Endothelial cell of umbilical vein (primary cell): Measurements from ENCODE around the gene DUSP28. TPM values are rescaled to one million over a fixed set of nuclear protein-coding genes. Genes with fewer than 3 reads are reported as not detected.

ENCODE experiments used
- BruUV-seq: library from RNA; stranded (reverse); fragments of 400-500 nt; replicated peaks from 2 replicates; lab custom pipeline; 2021; lab: Mats Ljungman, UMichigan
- CTCF ChIA-PET: fragments of 300-600, 350-600 bp; sonication (Branson Sonifier 250); formaldehyde crosslinking; loops from one replicate; lab custom pipeline; 2021; ENCODE audit warnings: antibody characterized with exemption, inconsistent platforms; lab: Charles Lee
- POLR2A ChIA-PET: fragments of 300-600, 350-600 bp; sonication (Branson Sonifier 250); formaldehyde crosslinking; loops from one replicate; lab custom pipeline; 2021; ENCODE audit warnings: antibody characterized with exemption, inconsistent platforms; lab: Charles Lee
- DNase-seq: peaks from one replicate; pipeline ENCODE4 v3.0.0-alpha.2; 2011; ENCODE audit warnings: low read depth, low spot score
- FAIRE-seq: peaks from 2 replicates; lab custom pipeline; 2011; peaks lifted over from hg19 to GRCh38; lab: Jason Lieb, UNC
- H2AFZ ChIP-seq: 2 replicates; pipeline ENCODE4 v1.6.0; 2012; ENCODE audit warnings: low read depth, low read length, control low read depth, inconsistent platforms
- H3K27ac ChIP-seq: 2 replicates; pipeline ENCODE4 v1.5.1; 2011; ENCODE audit warnings: low read depth, mild to moderate bottlenecking, control low read depth, low read length, moderate library complexity; ENCODE audit not compliant: insufficient read depth
- H3K27me3 ChIP-seq, 2 experiments: 2 replicates each; pipeline versions ENCODE4 v1.6.0 to v1.6.1; 2011; ENCODE audit warnings: low read length in 2 of 2, mixed read lengths in 1 of 2; ENCODE audit not compliant: control insufficient read depth in 2 of 2, insufficient read depth in 2 of 2
- H3K36me3 ChIP-seq, 2 experiments: 2 replicates in 1 of 2; 3 replicates in 1 of 2; pipeline ENCODE4 v1.5.1; 2011; ENCODE audit warnings: low read length in 2 of 2, mild to moderate bottlenecking in 1 of 2, moderate library complexity in 1 of 2; ENCODE audit not compliant: control insufficient read depth in 2 of 2, insufficient read depth in 2 of 2; ENCODE audit errors: extremely low read depth in 1 of 2
- H3K4me1 ChIP-seq: 3 replicates; pipeline ENCODE4 v1.5.1; 2011; ENCODE audit warnings: mild to moderate bottlenecking, low read length; ENCODE audit not compliant: control insufficient read depth, insufficient read depth; ENCODE audit errors: extremely low read depth
- H3K4me2 ChIP-seq: 2 replicates; pipeline ENCODE4 v1.6.1; 2011; ENCODE audit warnings: low read length, control low read depth, mixed read lengths; ENCODE audit not compliant: insufficient read depth
- H3K4me3 ChIP-seq, 3 experiments: fragments of 200-600 bp in 1 of 3; sonication (generic), shearing (Covaris generic) in 1 of 3; replicated peaks in 1 of 3; 2 replicates each; pipeline ENCODE4 v1.5.1; 2011 to 2016; ENCODE audit warnings: control low read depth in 3 of 3, low read length in 3 of 3, mild to moderate bottlenecking in 2 of 3, inconsistent platforms in 1 of 3, low read depth in 1 of 3, moderate library complexity in 1 of 3; ENCODE audit not compliant: insufficient read depth in 1 of 3
- H3K79me2 ChIP-seq: 2 replicates; pipeline ENCODE4 v1.6.0; 2012; ENCODE audit warnings: low read length, inconsistent platforms; ENCODE audit not compliant: control insufficient read depth, insufficient read depth
- H3K9ac ChIP-seq: replicated peaks from 2 replicates; pipeline ENCODE3; 2011; ENCODE audit warnings: low read length, control low read depth; ENCODE audit not compliant: insufficient read depth; ENCODE audit errors: extremely low read depth
- H3K9me1 ChIP-seq: replicated peaks from 3 replicates; pipeline ENCODE4 v1.6.0; 2011; ENCODE audit warnings: mild to moderate bottlenecking, low read length; ENCODE audit not compliant: control insufficient read depth, insufficient read depth; ENCODE audit errors: extremely low read depth
- H3K9me3 ChIP-seq: replicated peaks from 2 replicates; pipeline ENCODE4 v1.5.1; 2012; ENCODE audit warnings: low read length, inconsistent platforms; ENCODE audit not compliant: control insufficient read depth, insufficient read depth
- H4K20me1 ChIP-seq: replicated peaks from 2 replicates; pipeline ENCODE3; 2011; ENCODE audit warnings: mild to moderate bottlenecking, low read length; ENCODE audit not compliant: control insufficient read depth, insufficient read depth; ENCODE audit errors: extremely low read depth
- EZH2 ChIP-seq: IDR thresholded peaks from 2 replicates; pipeline ENCODE4 v1.6.1; 2012; ENCODE audit warnings: borderline replicate concordance, low read depth, mild to moderate bottlenecking, moderate library complexity, low read length, inconsistent platforms; ENCODE audit not compliant: severe bottlenecking
- GATA2 ChIP-seq: IDR thresholded peaks from 2 replicates; pipeline ENCODE4 v1.7.0; 2011; ENCODE audit warnings: low read depth, mild to moderate bottlenecking, moderate library complexity, mixed read lengths, low read length; ENCODE audit not compliant: insufficient read length, insufficient read depth
- JUN ChIP-seq: IDR thresholded peaks from 2 replicates; pipeline ENCODE4 v1.6.1; 2011; ENCODE audit warnings: borderline replicate concordance, low read depth; ENCODE audit not compliant: insufficient read length, insufficient read depth
- MYC ChIP-seq: IDR thresholded peaks from one replicate; pipeline ENCODE4 v1.6.1; 2011; ENCODE audit warnings: mild to moderate bottlenecking, low read depth, low read length
- POLR2A ChIP-seq: IDR thresholded peaks from 2 replicates; pipeline ENCODE4 v1.6.1; 2012; ENCODE audit warnings: low read depth, mild to moderate bottlenecking, control low read depth, low read length
- POLR2AphosphoS5 ChIP-seq: IDR thresholded peaks from 2 replicates; pipeline ENCODE4 v1.6.1; 2012; ENCODE audit warnings: low read depth, mild to moderate bottlenecking, control low read depth, low read length, moderate library complexity; ENCODE audit not compliant: insufficient read depth
- dilution Hi-C: fragments of 300-500 bp; cut with MboI; formaldehyde crosslinking; loops from one replicate; pipeline ENCODE4 v1.15.0; 2019; ENCODE audit warnings: low sequenced_read_pairs; ENCODE audit not compliant: extremely low pct_ligation_motif_present
- intact Hi-C: fragments of 100-400 bp; cut with micrococcal nuclease; formaldehyde crosslinking; loops from one replicate; pipeline ENCODE4 v1.10.0; 2022
- polyA plus RNA-seq, 4 experiments: library from polyadenylated mRNA; depleted of rRNA in 3 of 4; stranded (reverse) in 3 of 4; unstranded in 1 of 4; fragments of >200 nt; gene quantifications; 2 replicates each; pipeline versions ENCODE4 v1.2.1 to v1.2.3, GENCODE V29; 2011 to 2012; ENCODE audit warnings: missing spikeins in 1 of 4
- total RNA-seq: library from RNA; stranded (reverse); gene quantifications from 2 replicates; pipeline ENCODE4 v1.2.3, GENCODE V29; 2021
- TF ChIP-seq, protein P1 (sequence below), 2 donors: IDR thresholded peaks; 1 replicate in 1 of 2; 2 replicates in 1 of 2; pipeline ENCODE4 v1.5.1; 2011; ENCODE audit warnings: low read length in 2 of 2, mild to moderate bottlenecking in 2 of 2, moderate library complexity in 2 of 2, control low read depth in 1 of 2, inconsistent platforms in 1 of 2, low read depth in 1 of 2; ENCODE audit not compliant: insufficient read depth in 1 of 2; ENCODE audit errors: extremely low read depth in 1 of 2

Gene DUSP28
- total and polyA plus RNA-seq, 2 donors (not counting 3 experiments of a cell fraction or from before 2014, with no cell fraction given), result 2.2 to 4.3 TPM

DNA sequence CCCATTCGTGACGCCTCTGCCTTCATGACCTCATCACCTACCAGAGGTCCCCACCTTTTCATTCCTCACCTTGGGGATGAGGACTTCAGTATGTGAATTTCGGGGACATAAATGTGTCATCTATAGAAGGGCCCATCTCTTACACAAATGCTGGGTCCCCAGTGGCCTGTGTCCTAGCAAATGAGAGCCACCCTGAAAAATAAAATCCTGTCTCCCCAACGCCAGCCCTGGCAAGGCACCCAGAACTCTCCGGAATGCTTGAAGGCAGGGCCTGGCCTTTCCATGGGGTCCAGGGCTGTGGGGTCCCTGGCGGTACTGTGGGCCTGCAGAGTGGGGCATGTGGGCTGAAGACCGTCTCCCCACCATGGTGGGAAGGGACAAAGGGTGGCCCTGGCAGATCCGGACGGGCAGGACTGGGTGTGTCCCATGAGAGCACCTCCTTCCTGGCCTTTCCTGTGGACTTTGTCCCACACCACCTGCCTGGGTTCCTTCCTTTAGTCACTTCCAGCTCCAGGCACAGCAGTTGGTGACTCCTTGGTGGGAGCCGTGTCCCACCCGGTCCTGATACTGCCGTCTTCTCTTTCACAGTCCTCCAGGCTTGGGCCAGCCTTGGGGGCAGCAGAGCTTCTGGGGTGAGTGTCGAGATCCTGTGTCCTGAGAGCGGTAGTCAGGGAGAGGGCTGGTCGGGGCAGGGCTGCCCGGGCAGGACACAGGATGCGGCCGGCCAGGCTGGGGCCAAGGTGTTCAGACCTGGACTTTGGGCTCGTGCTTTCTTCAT lies 45.0 kb downstream of the DUSP28 start:
- peaks cover 2% of the 10 kb centered on the region for H3K4me1 ChIP-seq
- DNase-seq, result no peak

More for the DNA sequence above, 45.0 kb downstream of the DUSP28 start:
- TF ChIP-seq, protein P1, sequence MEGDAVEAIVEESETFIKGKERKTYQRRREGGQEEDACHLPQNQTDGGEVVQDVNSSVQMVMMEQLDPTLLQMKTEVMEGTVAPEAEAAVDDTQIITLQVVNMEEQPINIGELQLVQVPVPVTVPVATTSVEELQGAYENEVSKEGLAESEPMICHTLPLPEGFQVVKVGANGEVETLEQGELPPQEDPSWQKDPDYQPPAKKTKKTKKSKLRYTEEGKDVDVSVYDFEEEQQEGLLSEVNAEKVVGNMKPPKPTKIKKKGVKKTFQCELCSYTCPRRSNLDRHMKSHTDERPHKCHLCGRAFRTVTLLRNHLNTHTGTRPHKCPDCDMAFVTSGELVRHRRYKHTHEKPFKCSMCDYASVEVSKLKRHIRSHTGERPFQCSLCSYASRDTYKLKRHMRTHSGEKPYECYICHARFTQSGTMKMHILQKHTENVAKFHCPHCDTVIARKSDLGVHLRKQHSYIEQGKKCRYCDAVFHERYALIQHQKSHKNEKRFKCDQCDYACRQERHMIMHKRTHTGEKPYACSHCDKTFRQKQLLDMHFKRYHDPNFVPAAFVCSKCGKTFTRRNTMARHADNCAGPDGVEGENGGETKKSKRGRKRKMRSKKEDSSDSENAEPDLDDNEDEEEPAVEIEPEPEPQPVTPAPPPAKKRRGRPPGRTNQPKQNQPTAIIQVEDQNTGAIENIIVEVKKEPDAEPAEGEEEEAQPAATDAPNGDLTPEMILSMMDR (IDR thresholded peaks at IDR 0.05; ENCODE audit: extremely low read depth in 1 of 2, insufficient read depth in 1 of 2, low read depth in 1 of 2, low read length in 2 of 2), result no peak
- TF ChIP-seq POLR2AphosphoS5, result no peak
- TF ChIP-seq POLR2A, result no peak
- TF ChIP-seq JUN, result no peak
- no peak for TF ChIP-seq MYC
- no peak for TF ChIP-seq EZH2
- no peak for TF ChIP-seq GATA2
- Histone ChIP-seq H3K9me3 (no peaks in the 10 kb centered on the region), H3K27me3 (no peaks in the 10 kb centered on the region), H3K27ac (no peak overlapping the region), H3K9ac (no peak overlapping the region), H3K79me2 (no peaks in the 10 kb centered on the region), H3K4me2 (no peak overlapping the region), H2AFZ (no peak overlapping the region), H3K36me3 (no peaks in the 10 kb centered on the region), H4K20me1 (no peaks in the 10 kb centered on the region), H3K9me1 (no peaks in the 10 kb centered on the region), H3K4me3 (no peak overlapping the region)
- dilution Hi-C loops (no loop called here), intact Hi-C loops (loop anchor here (1.0 to 5.0 kb wide), 2 partner anchors 39 to 307 kb away; no protein-coding TSS in a partner anchor)
- FAIRE-seq, result no peak
- no TSS peak for BruUV-seq
- ChIA-PET POLR2A (no interaction called here), CTCF (interaction anchor here (0.7 to 1.6 kb wide), 4 partner anchors 18 to 235 kb away, joined by 3 to 10 read pairs (median 4); partner anchors contain the start of gene CAPN10)
